Psoas muscle (tissue), 8 donors: ENCODE measurements around the gene CTAGE9. TPM values are rescaled to one million over a fixed set of nuclear protein-coding genes. Genes with fewer than 3 reads are reported as not detected.

Experiments used
- ATAC-seq, 4 donors: fragments of 200-7000 bp; cut with Tn5 transposase; one replicate each; pipeline ENCODE4 v1.9.1; 2020; ENCODE audit warnings: moderate library complexity in 3 of 4, mild to moderate bottlenecking in 2 of 4
- DNase-seq, 2 donors: peaks; one replicate each; pipeline ENCODE4 v3.0.0-alpha.2; 2020
- H3K27ac ChIP-seq: fragments of 200-600 bp; one replicate; pipeline ENCODE4 v1.8.0; 2022
- H3K27me3 ChIP-seq, 3 donors: fragments of 200-600 bp in 1 of 3; one replicate each; pipeline versions ENCODE4 v1.6.1 to v1.8.0; 2013 to 2022; ENCODE audit warnings: low read length in 2 of 3, mild to moderate bottlenecking in 2 of 3, moderate library complexity in 1 of 3; ENCODE audit not compliant: insufficient read depth in 3 of 3
- H3K36me3 ChIP-seq, 2 donors: fragments of 200-600 bp in 1 of 2; one replicate each; pipeline versions ENCODE4 v1.6.1 to v1.8.0; 2013 to 2022; ENCODE audit warnings: low read depth in 1 of 2, mild to moderate bottlenecking in 1 of 2, moderate library complexity in 1 of 2; ENCODE audit not compliant: insufficient read depth in 1 of 2
- H3K4me1 ChIP-seq: fragments of 200-600 bp; one replicate; pipeline ENCODE4 v1.8.0; 2022
- H3K4me3 ChIP-seq: fragments of 200-600 bp; one replicate; pipeline ENCODE4 v1.8.0; 2022; ENCODE audit warnings: mild to moderate bottlenecking
- H3K9me3 ChIP-seq: fragments of 200-600 bp; one replicate; pipeline ENCODE4 v1.8.0; 2022
- WGBS, 3 donors: extraction: QIAGEN DNeasy Blood & Tissue Kit; methylation state at CpG; one replicate each; pipeline versions ENCODE4 v1.1.6 to v1.1.7; 2013; 5-methylcytosine and 5-hydroxymethylcytosine counted together
- intact Hi-C, 2 donors: fragments of 100-400 bp; cut with DNase I; formaldehyde crosslinking; loops; one replicate each; pipeline versions ENCODE4 v1.11.0 to v1.14.2; 2022
- polyA plus RNA-seq, 3 donors: library from polyadenylated mRNA; stranded (reverse); fragments of 200-250 nt; gene quantifications; one replicate each; pipeline ENCODE4 v1.2.3, GENCODE V29; 2013
- total RNA-seq, 4 donors: library from RNA; stranded (reverse); fragmentation: NEBNext Ultra II Directional in 2 of 4; extraction: Animal tissue kit (Norgen Biotek cat#: 25700) in 2 of 4; gene quantifications; one replicate each; pipeline versions ENCODE4 v1.2.1 to v1.2.4, GENCODE V29; 2021 to 2023
- TF ChIP-seq, protein P1 (sequence below): fragments of 200-600 bp; IDR thresholded peaks from one replicate; pipeline ENCODE4 v1.8.0; 2022; ENCODE audit warnings: antibody characterized with exemption
- donor health status: healthy with polysubstance abuse.
- donor health status: DM: no; HTN: no; CAD: no; lungs with moderate emphysema.
- donor health status: Bipolar disorder and iron deficiency.
- donor health status: healthy.
- donor health status: DM: yes; HTN: yes; CAD: no.
- donor health status: DM: no; HTN: no; CAD: no.
- donor health status: DM: no; HTN: no; CAD: no.
- donor health status: DM: yes; HTN: yes; CAD: no.

Gene CTAGE9
- total and polyA plus RNA-seq, 7 donors, result not detected

DNA sequence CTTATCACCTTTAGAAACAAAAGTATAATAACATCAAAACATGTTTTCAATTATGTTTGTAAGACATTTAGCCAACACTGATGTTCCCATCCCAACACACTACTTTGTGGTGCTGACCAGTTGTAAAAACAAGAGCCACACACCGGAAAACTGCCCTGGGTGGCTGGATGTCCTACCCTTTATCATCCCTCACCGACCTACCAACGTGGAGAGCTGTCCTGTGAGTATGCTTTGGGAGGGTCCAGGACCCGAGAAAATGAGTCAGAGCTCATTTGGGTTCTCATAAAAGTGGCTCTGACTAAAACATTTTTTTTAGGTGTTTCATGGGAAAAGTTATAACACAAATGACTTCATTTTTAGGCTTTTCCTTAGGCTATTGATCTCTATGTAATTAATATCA, 29.3 kb upstream of the CTAGE9 start:
- no peaks in the 10 kb centered on the region for H3K4me1 ChIP-seq
- intact Hi-C loops, result no loop called here
- whole genome bisulfite sequencing, 3 donors, result 81 to 86% (median 84%) methylated on average over 4 of the region's 4 CpGs
- TF ChIP-seq, protein P1, sequence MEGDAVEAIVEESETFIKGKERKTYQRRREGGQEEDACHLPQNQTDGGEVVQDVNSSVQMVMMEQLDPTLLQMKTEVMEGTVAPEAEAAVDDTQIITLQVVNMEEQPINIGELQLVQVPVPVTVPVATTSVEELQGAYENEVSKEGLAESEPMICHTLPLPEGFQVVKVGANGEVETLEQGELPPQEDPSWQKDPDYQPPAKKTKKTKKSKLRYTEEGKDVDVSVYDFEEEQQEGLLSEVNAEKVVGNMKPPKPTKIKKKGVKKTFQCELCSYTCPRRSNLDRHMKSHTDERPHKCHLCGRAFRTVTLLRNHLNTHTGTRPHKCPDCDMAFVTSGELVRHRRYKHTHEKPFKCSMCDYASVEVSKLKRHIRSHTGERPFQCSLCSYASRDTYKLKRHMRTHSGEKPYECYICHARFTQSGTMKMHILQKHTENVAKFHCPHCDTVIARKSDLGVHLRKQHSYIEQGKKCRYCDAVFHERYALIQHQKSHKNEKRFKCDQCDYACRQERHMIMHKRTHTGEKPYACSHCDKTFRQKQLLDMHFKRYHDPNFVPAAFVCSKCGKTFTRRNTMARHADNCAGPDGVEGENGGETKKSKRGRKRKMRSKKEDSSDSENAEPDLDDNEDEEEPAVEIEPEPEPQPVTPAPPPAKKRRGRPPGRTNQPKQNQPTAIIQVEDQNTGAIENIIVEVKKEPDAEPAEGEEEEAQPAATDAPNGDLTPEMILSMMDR, result no peak
- no peaks in the 10 kb centered on the region for H3K9me3 ChIP-seq
- no peaks in the 10 kb centered on the region for H3K27me3 ChIP-seq
- no peak for ATAC-seq
- no peaks in the 10 kb centered on the region for H3K36me3 ChIP-seq
- DNase-seq, result no peak
- H3K27ac ChIP-seq, result no peak overlapping the region
- no peak overlapping the region for H3K4me3 ChIP-seq

DNA sequence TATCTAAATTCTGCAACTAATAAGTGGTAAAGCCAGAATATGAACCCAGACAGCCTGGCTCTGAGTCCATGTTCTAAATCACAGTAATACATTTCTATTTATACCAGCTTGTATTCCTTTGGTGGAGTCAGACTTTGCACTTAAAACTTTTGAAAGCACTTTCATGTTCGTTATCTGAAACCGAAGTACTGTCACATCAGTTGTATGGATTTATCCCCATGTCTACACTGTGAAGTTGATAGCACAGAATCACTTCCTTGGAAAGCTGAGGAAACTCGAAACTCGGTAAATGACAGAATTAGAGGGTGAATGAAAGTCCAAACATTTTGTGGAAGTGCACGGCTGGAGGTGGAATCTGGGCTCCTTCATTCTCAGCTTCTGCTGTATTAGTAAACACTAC, 28.3 kb upstream of the CTAGE9 start:
- 38 to 51% (median 44%) methylated on average over 5 of the region's 5 CpGs for WGBS, 3 donors
- Histone ChIP-seq H3K4me1 (no peaks in the 10 kb centered on the region), H3K27ac (no peak overlapping the region), H3K36me3 (no peaks in the 10 kb centered on the region), H3K9me3 (no peaks in the 10 kb centered on the region), H3K4me3 (no peak overlapping the region), H3K27me3 (no peaks in the 10 kb centered on the region)
- TF ChIP-seq, protein P1, result no peak
- no peak for DNase-seq
- intact Hi-C loops, result no loop called here
- no peak for ATAC-seq

DNA sequence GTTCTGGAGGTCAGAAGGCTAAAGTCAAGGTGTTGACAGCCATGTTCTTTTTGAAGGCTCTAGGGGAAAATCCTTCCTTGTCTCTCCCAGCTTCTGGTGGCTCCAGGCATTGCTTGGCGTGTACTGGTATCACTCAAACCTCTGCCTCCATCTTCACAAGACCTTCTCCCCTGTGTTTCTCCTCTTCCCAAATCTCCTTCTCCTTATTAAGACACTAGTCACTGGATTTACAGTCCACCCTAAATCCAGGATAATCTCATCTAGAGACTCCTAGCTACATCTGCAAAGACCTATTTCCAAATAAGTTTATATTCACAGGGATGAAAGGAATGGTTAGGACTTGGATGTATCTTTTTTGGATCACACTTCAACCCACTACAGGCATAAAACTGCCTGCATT, 26.0 kb upstream of the CTAGE9 start:
- Histone ChIP-seq H3K27me3 (no peaks in the 10 kb centered on the region), H3K4me1 (no peaks in the 10 kb centered on the region), H3K36me3 (no peaks in the 10 kb centered on the region), H3K27ac (no peak overlapping the region), H3K9me3 (no peaks in the 10 kb centered on the region), H3K4me3 (no peak overlapping the region)
- ATAC-seq (no peak), DNase-seq (no peak)
- intact Hi-C loops, result no loop called here
- TF ChIP-seq, protein P1, result no peak
- 98 to 100% (median 100%) methylated on average over 1 of the region's 1 CpG for WGBS, 3 donors

DNA sequence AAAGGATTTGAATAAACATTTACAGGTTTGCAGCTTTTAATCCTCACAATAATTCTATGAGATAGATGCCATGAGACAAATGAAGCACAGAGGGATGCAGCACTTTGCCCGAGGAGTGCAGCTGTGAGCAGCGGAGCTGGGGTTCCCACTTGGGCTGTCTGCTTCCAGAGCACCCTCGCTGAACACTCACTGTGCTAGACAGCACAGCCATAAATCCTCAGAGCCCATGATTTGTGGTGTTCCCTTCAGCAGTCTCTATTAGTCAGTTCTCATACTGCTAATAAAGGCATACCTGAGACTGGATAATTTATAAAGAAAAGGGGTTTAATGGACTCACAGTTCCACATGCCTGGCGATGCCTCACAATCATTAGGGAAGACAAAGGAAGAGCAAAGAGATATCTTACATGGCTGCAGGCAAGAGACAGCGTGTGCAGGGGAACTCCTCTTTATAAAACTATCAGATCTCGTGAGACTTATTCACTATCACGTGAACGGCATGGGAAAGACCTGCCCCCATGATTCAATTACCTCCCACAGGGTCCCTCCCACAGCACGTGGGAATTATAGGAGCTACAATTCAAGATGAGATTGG, 25.3 kb upstream of the CTAGE9 start:
- H3K4me3 ChIP-seq, result no peak overlapping the region
- intact Hi-C loops, result no loop called here
- DNase-seq, result no peak
- 62 to 70% (median 66%) methylated on average over 9 of the region's 9 CpGs for WGBS, 3 donors
- no peaks in the 10 kb centered on the region for H3K36me3 ChIP-seq
- no peak overlapping the region for H3K27ac ChIP-seq
- H3K9me3 ChIP-seq, result no peaks in the 10 kb centered on the region
- H3K4me1 ChIP-seq, result no peaks in the 10 kb centered on the region
- TF ChIP-seq, protein P1, result no peak
- no peak for ATAC-seq
- H3K27me3 ChIP-seq, result no peaks in the 10 kb centered on the region

DNA sequence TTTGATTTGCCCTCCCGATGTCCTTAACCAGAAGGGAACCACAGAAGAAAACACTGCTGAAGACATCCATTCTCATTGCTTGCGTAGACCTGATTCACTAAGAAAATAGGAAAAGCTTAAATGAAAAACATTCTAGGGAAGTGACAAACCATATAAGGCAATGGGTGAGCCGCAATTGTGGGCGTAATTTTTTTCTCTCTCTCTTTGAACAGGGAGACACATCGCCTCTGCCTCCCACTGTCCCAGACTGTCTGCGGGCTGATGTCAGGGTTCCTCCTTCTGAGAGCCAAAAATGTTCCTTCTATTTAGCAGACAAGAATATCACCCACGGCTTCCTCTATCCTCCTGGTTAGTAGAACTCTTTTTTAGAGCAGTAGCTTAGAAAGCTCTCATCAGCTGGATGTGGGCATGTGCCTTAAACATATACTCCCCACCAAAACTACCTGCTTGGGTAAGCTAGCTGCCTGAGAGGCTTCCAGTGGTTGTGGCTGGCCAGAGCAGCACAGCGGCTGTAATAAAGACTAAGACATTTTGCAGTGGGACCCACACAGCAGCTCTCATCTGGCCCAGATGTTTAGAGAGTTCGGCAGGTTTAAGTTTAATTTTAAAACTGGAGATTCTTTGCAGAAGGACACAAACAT, 22.7 kb upstream of the CTAGE9 start:
- ATAC-seq, result no peak
- H3K4me3 ChIP-seq, result no peak overlapping the region
- intact Hi-C loops, result no loop called here

More for the DNA sequence above, 22.7 kb upstream of the CTAGE9 start:
- H3K4me1 ChIP-seq, result no peaks in the 10 kb centered on the region
- no peaks in the 10 kb centered on the region for H3K27me3 ChIP-seq
- TF ChIP-seq, protein P1, result no peak
- H3K27ac ChIP-seq, result no peak overlapping the region
- 67 to 71% (median 68%) methylated on average over 9 of the region's 9 CpGs for WGBS, 3 donors
- DNase-seq, result no peak
- H3K36me3 ChIP-seq, result no peaks in the 10 kb centered on the region
- H3K9me3 ChIP-seq, result no peaks in the 10 kb centered on the region
